Heart left ventricle (tissue), 16 donors: ENCODE measurements around the gene ADH6. TPM values are rescaled to one million over a fixed set of nuclear protein-coding genes. Genes with fewer than 3 reads are reported as not detected.

ENCODE experiments used
- ATAC-seq, 4 donors: fragments of 200-7000 bp; cut with Tn5 transposase; one replicate each; pipeline ENCODE4 v1.9.1; 2020 to 2022; ENCODE audit warnings: moderate library complexity in 4 of 4, mild to moderate bottlenecking in 3 of 4, moderate number of reproducible peaks in 1 of 4
- DNase-seq, 5 donors: peaks; one replicate each; pipeline ENCODE4 v3.0.0-alpha.2; 2020
- H3K27ac ChIP-seq, 12 donors: fragments of 200-600 bp; sonication (generic) in 4 of 12; one replicate each; pipeline versions ENCODE4 v1.5.0 to v1.8.0; 2016 to 2022; ENCODE audit warnings: mild to moderate bottlenecking in 2 of 12
- H3K27me3 ChIP-seq, 9 donors: fragments of 200-600 bp; sonication (generic) in 2 of 9; one replicate each; pipeline versions ENCODE4 v1.5.1 to v1.8.0; 2016 to 2022; ENCODE audit warnings: mild to moderate bottlenecking in 3 of 9
- H3K36me3 ChIP-seq, 9 donors: fragments of 200-600 bp; sonication (generic) in 2 of 9; one replicate each; pipeline versions ENCODE4 v1.5.0 to v1.8.0; 2018 to 2022; ENCODE audit warnings: mild to moderate bottlenecking in 2 of 9
- H3K4me1 ChIP-seq, 12 donors: fragments of 200-600 bp; sonication (generic) in 4 of 12; one replicate each; pipeline versions ENCODE4 v1.5.0 to v1.8.0; 2016 to 2022; ENCODE audit warnings: mild to moderate bottlenecking in 3 of 12
- H3K4me3 ChIP-seq, 12 donors: fragments of 200-600 bp; sonication (generic) in 4 of 12; one replicate each; pipeline versions ENCODE4 v1.5.0 to v1.8.0; 2017 to 2022; ENCODE audit warnings: mild to moderate bottlenecking in 9 of 12, moderate library complexity in 4 of 12
- H3K9me3 ChIP-seq, 12 donors: fragments of 200-600 bp; sonication (generic) in 4 of 12; one replicate each; pipeline versions ENCODE4 v1.5.0 to v1.8.0; 2016 to 2022; ENCODE audit warnings: mild to moderate bottlenecking in 1 of 12
- CTCF ChIP-seq, 12 donors: fragments of 200-600 bp; sonication (generic) in 4 of 12; IDR thresholded peaks; one replicate each; pipeline versions ENCODE4 v1.5.0 to v1.8.0; 2018 to 2022; ENCODE audit warnings: antibody characterized with exemption in 12 of 12, mild to moderate bottlenecking in 5 of 12
- POLR2A ChIP-seq, 2 donors: fragments of 450-650 bp; IDR thresholded peaks; one replicate each; pipeline ENCODE4 v1.6.1; 2017; ENCODE audit warnings: antibody characterized with exemption in 2 of 2, mild to moderate bottlenecking in 2 of 2, moderate library complexity in 2 of 2
- WGBS, 4 donors: extraction: QIAGEN DNeasy Blood & Tissue Kit in 2 of 4; methylation state at CpG; one replicate each; pipeline versions ENCODE4 v1.1.5 to v1.1.7; 2013 to 2018; 5-methylcytosine and 5-hydroxymethylcytosine counted together
- intact Hi-C, 10 donors: fragments of 100-400 bp; cut with DNase I; formaldehyde crosslinking; loops; one replicate each; pipeline versions ENCODE4 v1.11.1 to v1.14.2; 2022
- polyA plus RNA-seq, 2 donors: library from polyadenylated mRNA; stranded (reverse); fragments of 200-250 nt; gene quantifications; one replicate each; pipeline ENCODE4 v1.2.3, GENCODE V29; 2013
- total RNA-seq, 9 donors: library from RNA; depleted of rRNA in 2 of 9; stranded (reverse); fragments of >200 nt in 2 of 9; fragmentation: NEBNext Ultra II Directional in 3 of 9; extraction: Animal tissue kit (Norgen Biotek cat#: 25700) in 3 of 9; gene quantifications; one replicate each; pipeline versions ENCODE4 v1.1.0 to v1.2.4, GENCODE V29; 2016 to 2023
- donor health status: ischemic (EF 13 %, LVEDD 7.1; RV severe dilation, severe dysfunction).
- donor health status: healthy with polysubstance abuse.
- donor health status: DM: no; HTN: yes; CAD: no.
- donor health status: DM: no; HTN: no; CAD: no.
- donor health status: ischemic (EF 25% LVEDD 6.9; RV normal size, moderate dysfunction).
- donor health status: ischemic (EF 25% LVEDD 5.7; RV mildly dilated, moderate dysfunction).
- donor health status: healthy.
- donor health status: DM: yes; HTN: yes; CAD: no.
- donor health status: ischemic (EF 35%, LVEDD 5.7; RV mildly dilated, moderate dysfunction).
- donor health status: nonischemic (EF 11% LVEDD 7.7; RV severe dilation, severe dysfunction).
- donor health status: DM: yes; HTN: yes; CAD: no.
- donor health status: PGD.
- donor health status: ischemic (EF 29% LVEDD 5.4; RV normal size, mild dysfunction).
- donor health status: nonischemic (EF 23%, LVEDD 6.1; RV moderate dilation, normal function).

Gene ADH6
- total and polyA plus RNA-seq, 11 donors, result not detected

DNA sequence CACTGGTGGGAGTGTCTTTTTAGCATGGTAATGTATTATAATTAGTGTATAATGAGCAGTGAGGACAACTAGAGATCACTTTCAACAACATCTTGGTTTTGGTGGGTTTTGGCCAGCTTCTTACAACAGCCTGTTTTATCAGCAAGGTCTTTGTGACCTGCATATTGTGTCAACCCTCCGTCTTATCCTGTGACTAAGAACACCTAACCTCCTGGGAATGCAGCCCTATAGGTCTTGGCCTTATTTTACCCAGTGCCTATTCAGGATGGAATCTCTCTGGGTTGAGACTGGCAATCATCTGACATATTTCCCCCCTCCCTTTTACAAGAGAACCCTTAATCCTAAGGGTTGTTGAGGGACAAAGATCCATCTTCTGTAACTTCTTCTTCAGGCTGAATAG is 53.1 kb downstream of the ADH6 start:
- no peaks in the 10 kb centered on the region for H3K4me1 ChIP-seq
- no peak for ATAC-seq
- no peak overlapping the region for H3K27ac ChIP-seq
- no peak overlapping the region for H3K4me3 ChIP-seq
- H3K9me3 ChIP-seq, result peaks cover 0 to 14% (median 2%) of the 10 kb centered on the region in 12 donors
- intact Hi-C loops, result no loop called here
- H3K36me3 ChIP-seq, result no peaks in the 10 kb centered on the region
- no peak for DNase-seq
- WGBS, 4 donors, result 69 to 89% (median 82%) methylated on average over 1 of the region's 1 CpG
- no peaks in the 10 kb centered on the region for H3K27me3 ChIP-seq
- TF ChIP-seq POLR2A (IDR thresholded peaks at IDR 0.05) (no peak), CTCF (IDR thresholded peaks at IDR 0.05) (no peak)

DNA sequence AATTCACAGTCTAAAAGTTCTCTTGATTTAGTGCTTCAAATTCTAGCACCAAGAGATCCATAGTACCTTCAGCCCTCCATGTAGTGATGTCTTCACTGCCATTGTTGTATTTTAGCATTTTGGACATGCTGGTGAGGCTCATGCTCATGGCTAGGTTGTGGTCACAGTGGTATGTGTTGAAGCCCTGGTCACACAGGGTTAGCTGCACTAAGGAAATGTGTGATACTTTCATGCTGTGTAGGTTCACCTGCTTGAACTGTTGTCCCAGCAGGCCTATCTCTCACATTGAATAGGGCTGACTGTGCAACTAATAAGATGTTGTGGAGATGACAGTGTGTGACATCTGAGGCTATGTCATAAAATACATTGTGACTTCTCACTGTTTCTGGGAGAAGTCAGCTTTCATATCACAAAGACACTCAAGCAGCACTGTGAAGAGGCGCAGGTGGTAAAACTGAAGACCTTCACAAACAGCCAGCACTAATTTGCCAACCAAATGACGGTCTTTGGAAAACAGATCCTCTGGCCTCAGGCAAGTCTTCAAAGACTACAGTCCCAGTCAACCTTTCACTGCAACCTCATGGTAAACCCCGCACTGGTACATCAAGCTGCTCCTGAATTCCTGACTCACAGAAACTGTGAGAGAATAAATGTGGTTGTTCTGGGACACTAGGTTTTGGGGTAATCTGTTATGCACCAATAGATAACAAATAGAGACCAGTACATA is 57.5 kb downstream of the ADH6 start:
- Histone ChIP-seq H3K4me3 (no peak overlapping the region), H3K36me3 (no peaks in the 10 kb centered on the region), H3K27me3 (no peaks in the 10 kb centered on the region), H3K27ac (no peak overlapping the region), H3K4me1 (no peaks in the 10 kb centered on the region), H3K9me3 (peaks cover 0 to 6% (median 0%) of the 10 kb centered on the region in 12 donors)
- intact Hi-C loops, result no loop called here
- DNase-seq, result no peak
- TF ChIP-seq POLR2A (IDR thresholded peaks at IDR 0.05), result no peak
- no peak for TF ChIP-seq CTCF (IDR thresholded peaks at IDR 0.05)
- 92 to 98% (median 98%) methylated on average over 3 of the region's 3 CpGs for WGBS, 4 donors
- no peak for ATAC-seq

DNA sequence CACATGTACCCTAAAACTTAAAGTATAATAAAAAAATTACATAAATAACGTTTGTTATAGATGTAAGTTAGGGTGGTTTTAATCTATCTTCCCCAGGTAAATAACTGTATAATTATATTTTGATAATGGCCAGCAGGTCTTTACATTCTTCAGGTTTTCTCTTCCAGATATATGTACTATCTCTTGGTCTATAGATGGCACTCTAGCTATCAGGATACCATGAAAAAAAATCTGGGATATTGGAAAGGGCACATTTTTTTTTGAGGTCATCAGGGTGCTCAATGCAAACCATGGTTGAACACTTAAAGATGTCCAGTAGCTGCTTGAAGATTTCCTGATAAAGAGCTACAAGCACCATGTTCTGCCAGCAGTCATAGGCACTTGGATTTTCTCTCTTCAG is 59.3 kb downstream of the ADH6 start:
- WGBS, 4 donors, result 63 to 75% (median 68%) methylated on average over 1 of the region's 1 CpG
- Histone ChIP-seq H3K27me3 (no peaks in the 10 kb centered on the region), H3K36me3 (no peaks in the 10 kb centered on the region), H3K4me3 (no peak overlapping the region), H3K9me3 (peaks cover 0 to 3% (median 0%) of the 10 kb centered on the region in 12 donors), H3K27ac (no peak overlapping the region), H3K4me1 (no peaks in the 10 kb centered on the region)
- DNase-seq (no peak), ATAC-seq (no peak)
- intact Hi-C loops, result no loop called here
- no peak for TF ChIP-seq POLR2A (IDR thresholded peaks at IDR 0.05)

- Histone ChIP-seq H3K4me1 (no peaks in the 10 kb centered on the region), H3K4me3 (no peak overlapping the region), H3K27me3 (no peaks in the 10 kb centered on the region), H3K27ac (no peak overlapping the region), H3K9me3 (no peaks in the 10 kb centered on the region), H3K36me3 (no peaks in the 10 kb centered on the region)
- 80 to 87% (median 83%) methylated on average over 3 of the region's 3 CpGs for WGBS, 4 donors
- ATAC-seq, result no peak
- intact Hi-C loops, result no loop called here
- TF ChIP-seq CTCF (IDR thresholded peaks at IDR 0.05), result no peak
- no peak for TF ChIP-seq POLR2A (IDR thresholded peaks at IDR 0.05)
- DNase-seq, result no peak
Measured at GRCh38 chr4:99157478-99157935, 61.5 kb downstream of the ADH6 start.

DNA sequence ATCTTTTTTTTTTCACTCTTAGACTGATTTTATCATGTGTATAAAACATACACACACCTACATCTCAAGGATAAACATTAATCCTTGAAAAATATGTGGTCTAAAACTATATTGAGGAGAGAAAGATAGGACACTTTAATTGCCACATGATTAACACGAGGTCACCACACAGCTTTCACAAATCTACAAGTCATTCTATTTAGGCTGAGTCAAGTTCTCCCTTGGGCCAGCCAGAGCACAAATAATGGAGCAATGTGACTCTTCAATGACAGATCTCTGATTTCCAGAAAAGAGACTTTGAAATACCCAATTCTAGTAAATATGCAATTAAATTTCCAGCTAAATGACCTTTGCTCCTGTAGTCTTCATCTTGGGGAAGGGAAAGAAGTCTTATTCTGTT is 62.1 kb downstream of the ADH6 start:
- no peaks in the 10 kb centered on the region for H3K9me3 ChIP-seq
- 59 to 86% (median 67%) methylated on average over 1 of the region's 1 CpG for WGBS, 4 donors
- ATAC-seq (no peak), DNase-seq (no peak)
- intact Hi-C loops, result no loop called here
- no peaks in the 10 kb centered on the region for H3K27me3 ChIP-seq
- no peaks in the 10 kb centered on the region for H3K36me3 ChIP-seq
- no peak overlapping the region for H3K4me3 ChIP-seq
- no peaks in the 10 kb centered on the region for H3K4me1 ChIP-seq
- TF ChIP-seq CTCF (IDR thresholded peaks at IDR 0.05) (no peak), POLR2A (IDR thresholded peaks at IDR 0.05) (no peak)
- no peak overlapping the region for H3K27ac ChIP-seq
